Fibroblast of skin of scalp (primary cell): ENCODE measurements around the gene TLCD3A.
"Not testable (repeated sequence)": the region's sequence is repeated elsewhere in the genome, so short reads cannot be mapped to it uniquely, and the experiment has no call there.

ENCODE experiments used
- DNase-seq: peaks from one replicate; pipeline ENCODE4 v3.0.0-alpha.2; 2013

Gene TLCD3A

GRCh38 chr17:750431-751037 is 18.1 kb downstream of the TLCD3A start:
- DNase-seq: no peak

GRCh38 chr17:751269-752001 is 19.0 kb downstream of the TLCD3A start:
- peak; percentile 31 for DNase-seq

GRCh38 chr17:752002-752619 is 19.7 kb downstream of the TLCD3A start, which contains the start of gene GEMIN4:
TSS of gene GEMIN4 (minus strand) at chr17:752264. CDS start at chr17:752142, 122 bp downstream.
- DNase-seq: peak; percentile 87

- peak; percentile 63 for DNase-seq
Observed at GRCh38 chr17:752620-753219, 20.3 kb downstream of the TLCD3A start.

GRCh38 chr17:753418-753817 is 21.0 kb downstream of the TLCD3A start:
- DNase-seq: no peak

GRCh38 chr17:755319-755961 is 23.0 kb downstream of the TLCD3A start:
- not testable (repeated sequence) for DNase-seq

- not testable (repeated sequence) for DNase-seq
Observed at GRCh38 chr17:756010-756567, 23.7 kb downstream of the TLCD3A start.

GRCh38 chr17:759964-760363 is 27.6 kb downstream of the TLCD3A start:
- no peak for DNase-seq

GRCh38 chr17:760371-760770 is 28.0 kb downstream of the TLCD3A start:
- DNase-seq: no peak

- no peak for DNase-seq
Observed at GRCh38 chr17:767076-767475, 34.7 kb downstream of the TLCD3A start.

GRCh38 chr17:773016-773415 is 40.6 kb downstream of the TLCD3A start:
- no peak for DNase-seq

- no peak for DNase-seq
Observed at GRCh38 chr17:773467-774312, 41.3 kb downstream of the TLCD3A start.

- no peak for DNase-seq
Observed at GRCh38 chr17:774313-774584, 41.9 kb downstream of the TLCD3A start.

GRCh38 chr17:778096-778495 is 45.7 kb downstream of the TLCD3A start:
- DNase-seq: no peak

- DNase-seq: peak; percentile 88
Observed at GRCh38 chr17:781805-782731, 49.7 kb downstream of the TLCD3A start, which contains the start of the genes GLOD4 and MRM3. TSS of gene GLOD4 (minus strand) at chr17:782280. CDS start at chr17:782255, 25 bp downstream. TSS of gene MRM3 (plus strand) at chr17:782353. CDS start at chr17:782379, 26 bp downstream.

- no peak for DNase-seq
Observed at GRCh38 chr17:784143-784542, 51.7 kb downstream of the TLCD3A start.

- not testable (repeated sequence) for DNase-seq
Observed at GRCh38 chr17:785901-786300, 53.5 kb downstream of the TLCD3A start.

- DNase-seq: no peak
Observed at GRCh38 chr17:787641-788221, 55.3 kb downstream of the TLCD3A start.

- no peak for DNase-seq
Observed at GRCh38 chr17:788551-788950, 56.2 kb downstream of the TLCD3A start.
